IMR-90 (cell line): ENCODE measurements around the gene OGFOD3. TPM values are rescaled to one million over a fixed set of nuclear protein-coding genes. Genes with fewer than 3 reads are reported as not detected.

Experiments used
- ATAC-seq: fragments of 200-7000 bp; cut with Tn5 transposase; 2 replicates; pipeline ENCODE4 v1.9.1; 2020; ENCODE audit warnings: low read depth, mild to moderate bottlenecking, moderate library complexity
- BruUV-seq: library from RNA; stranded (reverse); fragments of 400-500 nt; replicated peaks from 2 replicates; lab custom pipeline; 2021; lab: Mats Ljungman, UMichigan
- CTCF ChIA-PET: fragments of 300-600 bp; formaldehyde crosslinking; extraction: SDS; loops from one replicate; lab custom pipeline; 2021; ENCODE audit warnings: antibody characterized with exemption; lab: Yijun Ruan, JAX
- POLR2A ChIA-PET: fragments of 300-600 bp; sonication (Branson Sonifier 250); formaldehyde crosslinking; loops from one replicate; lab custom pipeline; 2022; ENCODE audit warnings: antibody characterized with exemption; ENCODE audit not compliant: unreplicated experiment; lab: Charles Lee
- DNase-seq: peaks from one replicate; pipeline ENCODE4 v3.0.0; 2013
- H2AFZ ChIP-seq: replicated peaks from 2 replicates; pipeline ENCODE3; 2013; ENCODE audit warnings: low read length, mild to moderate bottlenecking; ENCODE audit not compliant: poor library complexity
- H2AK5ac ChIP-seq: 2 replicates; pipeline ENCODE4 v1.6.1; 2013; ENCODE audit warnings: low read depth, low read length, inconsistent platforms
- H2AK9ac ChIP-seq: replicated peaks from 2 replicates; pipeline ENCODE3; 2013; ENCODE audit warnings: mild to moderate bottlenecking, low read depth, low read length, moderate library complexity; ENCODE audit not compliant: poor library complexity
- H2BK120ac ChIP-seq: 2 replicates; pipeline ENCODE4 v1.6.1; 2013; ENCODE audit warnings: low read depth, low read length, inconsistent platforms
- H2BK15ac ChIP-seq: 3 replicates; pipeline ENCODE4 v1.6.1; 2013; ENCODE audit warnings: low read depth, low read length, inconsistent platforms
- H2BK20ac ChIP-seq: 2 replicates; pipeline ENCODE4 v1.6.1; 2013; ENCODE audit warnings: low read depth, mild to moderate bottlenecking, inconsistent platforms, low read length, moderate library complexity
- H2BK5ac ChIP-seq: 2 replicates; pipeline ENCODE4 v1.6.1; 2013; ENCODE audit warnings: mild to moderate bottlenecking, low read depth, low read length, inconsistent platforms; ENCODE audit not compliant: poor library complexity, severe bottlenecking
- H3K14ac ChIP-seq: replicated peaks from 2 replicates; pipeline ENCODE4 v1.6.1; 2013; ENCODE audit warnings: low read depth, low read length, inconsistent platforms
- H3K18ac ChIP-seq: 2 replicates; pipeline ENCODE4 v1.6.1; 2013; ENCODE audit warnings: low read depth, low read length, control low read depth
- H3K23ac ChIP-seq: 2 replicates; pipeline ENCODE4 v1.6.1; 2013; ENCODE audit warnings: low read depth, low read length, inconsistent platforms
- H3K27ac ChIP-seq: 2 replicates; pipeline ENCODE4 v1.5.1; 2013; ENCODE audit warnings: mild to moderate bottlenecking, control low read depth, low read length; ENCODE audit not compliant: insufficient read depth
- H3K27me3 ChIP-seq: 2 replicates; pipeline ENCODE4 v1.6.1; 2013; ENCODE audit warnings: low read length; ENCODE audit not compliant: control insufficient read depth, insufficient read depth
- H3K36me3 ChIP-seq: 2 replicates; pipeline ENCODE4 v1.6.1; 2013; ENCODE audit warnings: low read length, mixed read lengths; ENCODE audit not compliant: control insufficient read depth, insufficient read depth
- H3K4ac ChIP-seq: 2 replicates; pipeline ENCODE4 v1.6.1; 2013; ENCODE audit warnings: low read depth, low read length, inconsistent platforms
- H3K4me1 ChIP-seq: 2 replicates; pipeline ENCODE4 v1.6.1; 2013; ENCODE audit warnings: low read length, mixed read lengths; ENCODE audit not compliant: control insufficient read depth, insufficient read depth
- H3K4me2 ChIP-seq: 2 replicates; pipeline ENCODE4 v1.6.1; 2013; ENCODE audit warnings: low read depth, mild to moderate bottlenecking, control low read depth, low read length, moderate library complexity
- H3K4me3 ChIP-seq: 2 replicates; pipeline ENCODE4 v1.5.1; 2013; ENCODE audit warnings: low read depth, mild to moderate bottlenecking, control low read depth, low read length, moderate library complexity; ENCODE audit not compliant: insufficient read depth
- H3K56ac ChIP-seq: 2 replicates; pipeline ENCODE4 v1.6.1; 2013; ENCODE audit warnings: low read length, inconsistent platforms; ENCODE audit not compliant: insufficient read depth; ENCODE audit errors: extremely low read depth
- H3K79me1 ChIP-seq, 2 experiments: 2 replicates each; pipeline ENCODE4 v1.6.1; 2013; ENCODE audit warnings: low read length in 2 of 2, inconsistent platforms in 1 of 2, low read depth in 1 of 2
- H3K9ac ChIP-seq: 2 replicates; pipeline ENCODE4 v1.6.1; 2013; ENCODE audit warnings: low read depth, low read length, control low read depth
- H3K9me1 ChIP-seq: 2 replicates; pipeline ENCODE4 v1.6.1; 2013; ENCODE audit warnings: low read length, inconsistent platforms; ENCODE audit not compliant: insufficient read depth
- H3K9me3 ChIP-seq: 2 replicates; pipeline ENCODE4 v1.6.1; 2013; ENCODE audit warnings: low read length; ENCODE audit not compliant: control insufficient read depth, insufficient read depth
- H4K20me1 ChIP-seq: 2 replicates; pipeline ENCODE4 v1.6.1; 2013; ENCODE audit warnings: low read length, inconsistent platforms; ENCODE audit not compliant: insufficient read depth
- H4K5ac ChIP-seq: 2 replicates; pipeline ENCODE4 v1.6.1; 2013; ENCODE audit warnings: mild to moderate bottlenecking, low read depth, low read length, control low read depth
- H4K8ac ChIP-seq, 2 experiments: 2 replicates each; pipeline ENCODE4 v1.6.1; 2013; ENCODE audit warnings: low read depth in 2 of 2, low read length in 2 of 2, control low read depth in 1 of 2, inconsistent platforms in 1 of 2
- H4K91ac ChIP-seq: 2 replicates; pipeline ENCODE4 v1.6.1; 2013; ENCODE audit warnings: low read depth, low read length, inconsistent platforms; ENCODE audit not compliant: insufficient read depth
- BHLHE40 ChIP-seq: fragments of 150-350 bp; IDR thresholded peaks from 2 replicates; pipeline ENCODE4 v1.6.1; 2016; ENCODE audit warnings: mild to moderate bottlenecking, low read depth, low read length
- CHD1 ChIP-seq: IDR thresholded peaks from 2 replicates; pipeline ENCODE4 v1.6.1; 2012; ENCODE audit warnings: low read depth, low read length, improper control_type of control experiment
- ELK1 ChIP-seq: fragments of 150-350 bp; IDR thresholded peaks from 2 replicates; pipeline ENCODE4 v1.6.1; 2016; ENCODE audit warnings: low read depth, mild to moderate bottlenecking, low read length, moderate library complexity, borderline replicate concordance
- FOS ChIP-seq: fragments of 150-350 bp; IDR thresholded peaks from 2 replicates; pipeline ENCODE4 v1.6.1; 2016; ENCODE audit warnings: low read depth, low read length
- MAZ ChIP-seq: IDR thresholded peaks from 2 replicates; pipeline ENCODE4 v1.6.1; 2012; ENCODE audit warnings: low read depth, mild to moderate bottlenecking, low read length, improper control_type of control experiment, moderate library complexity, borderline replicate concordance
- MXI1 ChIP-seq: IDR thresholded peaks from 2 replicates; pipeline ENCODE4 v1.6.1; 2012; ENCODE audit warnings: low read depth, mild to moderate bottlenecking, low read length, moderate library complexity, borderline replicate concordance
- RAD21 ChIP-seq: IDR thresholded peaks from 2 replicates; pipeline ENCODE4 v1.6.1; 2012; ENCODE audit warnings: low read length, improper control_type of control experiment
- RCOR1 ChIP-seq: IDR thresholded peaks from 2 replicates; pipeline ENCODE4 v1.6.1; 2012; ENCODE audit warnings: mild to moderate bottlenecking, low read length, improper control_type of control experiment; ENCODE audit not compliant: insufficient replicate concordance
- RFX5 ChIP-seq: IDR thresholded peaks from 2 replicates; pipeline ENCODE4 v1.8.0; 2012; ENCODE audit warnings: low read depth, mild to moderate bottlenecking, low read length, moderate library complexity
- SMC3 ChIP-seq: fragments of 150-350 bp; IDR thresholded peaks from 2 replicates; pipeline ENCODE4 v1.6.1; 2016; ENCODE audit warnings: low read depth, mild to moderate bottlenecking, antibody characterized with exemption, low read length, moderate library complexity
- USF2 ChIP-seq: fragments of 150-350 bp; IDR thresholded peaks from 2 replicates; pipeline ENCODE4 v1.6.1; 2017; ENCODE audit warnings: mild to moderate bottlenecking, antibody characterized with exemption, low read length, low read depth
- WGBS, 2 experiments: methylation state at CpG; one replicate each; pipeline versions ENCODE4 v1.1.5 to v1.1.7; 2013; ENCODE audit warnings: missing lambda C conversion rate in 2 of 2; ENCODE audit not compliant: insufficient read length in 1 of 2; ENCODE audit errors: extremely low coverage in 2 of 2; 5-methylcytosine and 5-hydroxymethylcytosine counted together
- dilution Hi-C: fragments of 300-500 bp; cut with HindIII; formaldehyde crosslinking; loops from one replicate; pipeline ENCODE4 v1.14.3; 2018; ENCODE audit warnings: low sequenced_read_pairs; ENCODE audit not compliant: unreplicated experiment
- in situ Hi-C: fragments of 300-500 bp; cut with MboI; formaldehyde crosslinking; loops from 3 replicates; pipeline ENCODE4 v1.14.3; 2019; ENCODE audit warnings: low sequenced_read_pairs, inconsistent platforms, mixed read lengths
- intact Hi-C: fragments of 100-400 bp; cut with micrococcal nuclease; formaldehyde crosslinking; loops from 2 replicates; pipeline ENCODE4 v1.10.0; 2022
- polyA plus RNA-seq, 3 experiments: library from polyadenylated mRNA; depleted of rRNA; stranded (reverse); fragments of >200 nt; gene quantifications; 2 replicates each; pipeline ENCODE4 v1.2.3, GENCODE V29; 2012; ENCODE audit warnings: low replicate concordance in 1 of 3
- total RNA-seq: library from RNA; depleted of rRNA; stranded (reverse); fragments of >200 nt; gene quantifications from 2 replicates; pipeline ENCODE4 v1.2.3, GENCODE V29; 2012

Gene OGFOD3
- total and polyA plus RNA-seq, 2 of the 4 experiments (the other 2 are of a cell fraction) = 25.3 to 33.4 TPM

GRCh38 chr17:82443465-82444283, 25.3 kb upstream of the OGFOD3 start:
- Histone ChIP-seq H3K4ac (no peak overlapping the region), H2BK5ac (no peak overlapping the region), H3K79me1 (peaks cover 7 to 25% of the 10 kb centered on the region in 2 experiments), H3K18ac (no peak overlapping the region), H4K5ac (no peak overlapping the region), H2AK9ac (no peak overlapping the region), H3K4me2 (no peak overlapping the region), H4K20me1 (peaks cover 18% of the 10 kb centered on the region), H3K56ac (no peak overlapping the region), H3K14ac (no peak overlapping the region), H3K27ac (no peak overlapping the region), H3K9me1 (peaks cover 3% of the 10 kb centered on the region; the same call in 1 of the 2 replicates), H3K27me3 (no peaks in the 10 kb centered on the region), H2BK120ac (no peak overlapping the region), H4K91ac (no peak overlapping the region), H3K9me3 (no peaks in the 10 kb centered on the region), H3K4me3 (no peak overlapping the region), H2BK15ac (no peak overlapping the region), H4K8ac (no peak overlapping the region), H3K23ac (no peak overlapping the region), H3K4me1 (no peaks in the 10 kb centered on the region; the same call in 1 of the 2 replicates), H2BK20ac (no peak overlapping the region), H2AFZ (no peak overlapping the region), H3K9ac (no peak overlapping the region), H3K36me3 (peaks cover 43% of the 10 kb centered on the region), H2AK5ac (no peak overlapping the region)
- POLR2A ChIA-PET = no interaction called here
- intact Hi-C loops = no loop called here
- no peak for ATAC-seq
- BruUV-seq = no TSS peak
- CTCF ChIA-PET = no interaction called here
- WGBS, 2 experiments = 91% methylated on average over 11 of the region's 40 CpGs; no CpG with 5 or more reads in 1 of the 2 experiments
- DNase-seq = no peak
- TF ChIP-seq ELK1 (no peak), MXI1 (no peak), MAZ (no peak), SMC3 (no peak), BHLHE40 (no peak), CHD1 (no peak), RFX5 (no peak), USF2 (no peak), RCOR1 (no peak), FOS (no peak), RAD21 (no peak)
- in situ Hi-C loops = no loop called here
- dilution Hi-C loops = no loop called here
